Measurements from ENCODE around the gene PTF1A.
"Not testable (repeated sequence)": the region's sequence is repeated elsewhere in the genome, so short reads cannot be mapped to it uniquely, and the experiment has no call there.

Gene PTF1A

DNA sequence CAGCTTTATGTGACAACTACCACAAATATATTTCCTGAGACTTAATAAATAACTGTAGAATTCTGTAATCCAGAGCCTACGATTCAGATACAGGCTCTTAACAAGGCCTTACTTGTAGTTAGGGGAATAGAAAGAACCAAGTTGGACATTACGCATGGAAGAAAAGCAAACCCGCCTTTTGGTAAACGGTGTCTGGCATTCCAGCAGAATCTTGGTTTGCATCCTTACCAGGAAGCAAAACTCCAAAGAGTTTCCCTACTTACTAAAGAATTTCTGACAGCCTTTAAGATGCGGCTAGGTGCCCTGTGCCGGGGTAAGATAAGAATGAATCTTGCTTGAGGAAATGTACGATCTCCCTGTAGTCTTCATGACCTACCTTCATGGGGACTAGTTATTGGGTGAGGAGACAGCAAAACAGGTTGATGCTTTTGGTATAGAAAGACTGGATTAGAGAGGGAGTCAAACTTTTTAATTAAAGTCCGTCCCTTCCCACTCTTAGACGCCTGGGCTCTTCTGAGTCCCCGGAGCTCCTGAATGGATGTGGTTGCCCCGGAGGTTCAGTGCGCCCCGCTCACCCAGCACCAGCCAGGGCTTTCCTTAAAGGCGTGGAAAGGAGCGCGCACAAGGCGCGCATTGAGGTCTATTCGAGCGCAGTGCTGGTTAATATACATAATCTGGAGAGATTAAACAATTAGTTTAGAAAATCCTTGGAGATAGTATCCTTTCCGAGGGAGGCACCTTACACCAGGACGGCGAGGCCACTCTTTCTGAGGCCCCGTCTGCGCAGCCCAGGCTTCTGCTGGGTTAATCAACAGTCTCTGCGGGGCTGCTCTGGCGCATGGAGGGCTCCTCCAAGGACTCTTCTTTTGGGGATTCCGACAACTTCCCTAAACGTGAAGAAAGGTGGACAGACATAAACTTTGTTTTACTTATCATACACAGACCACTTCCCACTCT is 11.5 kb downstream of the PTF1A start:
- no peak for DNase-seq (ENCODE audit: low spot score)

DNA sequence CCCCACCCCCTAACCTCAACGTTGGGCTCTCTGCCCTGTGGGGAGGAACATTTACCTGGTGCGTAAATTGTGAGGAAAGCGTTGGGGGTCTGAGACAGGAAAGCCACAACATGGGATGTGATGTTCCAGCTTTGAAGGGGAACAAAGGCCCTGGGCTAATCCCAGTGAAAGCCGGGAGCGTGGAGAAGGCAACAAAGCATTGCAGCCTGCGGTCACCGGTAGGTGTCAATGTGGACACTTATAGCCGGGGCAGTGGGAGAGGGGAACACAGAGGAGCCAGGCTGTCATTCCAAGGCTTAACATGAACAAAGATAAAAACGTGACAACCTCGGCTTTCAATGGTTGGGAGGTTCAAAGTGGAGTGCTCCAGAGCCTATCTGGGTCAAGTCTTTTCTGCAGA is 12.7 kb downstream of the PTF1A start:
- no peak for DNase-seq (ENCODE audit: low spot score)

DNA sequence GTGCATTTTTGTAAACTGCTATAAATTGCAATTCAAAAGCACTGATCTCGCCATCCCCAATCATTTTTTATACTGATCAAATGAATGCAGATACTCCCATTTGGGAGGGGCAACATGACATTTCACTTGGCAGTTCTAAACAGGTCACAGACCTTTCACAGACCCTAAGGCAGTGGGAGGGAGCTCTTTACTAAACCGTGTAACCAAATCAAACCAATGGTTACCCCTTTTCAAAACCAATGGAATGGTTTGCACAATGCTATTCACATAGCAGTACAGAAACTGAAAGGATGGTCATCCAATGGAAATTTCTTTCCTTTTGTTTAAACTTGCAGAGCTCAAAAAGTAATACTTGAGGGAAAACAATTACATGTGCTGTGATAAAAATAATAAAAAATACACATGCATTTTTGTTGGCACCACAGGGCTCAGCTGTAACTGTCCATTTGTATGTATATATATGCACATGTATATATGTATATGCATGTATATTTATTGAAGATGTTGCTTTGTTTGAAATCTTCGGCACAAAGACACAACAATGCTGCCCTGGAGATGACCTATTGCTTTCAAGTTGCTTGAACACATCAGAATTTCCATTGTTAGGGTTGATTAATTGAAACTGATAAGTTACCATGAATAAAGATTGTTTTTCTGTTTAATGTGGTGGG is 14.0 kb downstream of the PTF1A start:
- DNase-seq (ENCODE audit: low spot score), result no peak

DNA sequence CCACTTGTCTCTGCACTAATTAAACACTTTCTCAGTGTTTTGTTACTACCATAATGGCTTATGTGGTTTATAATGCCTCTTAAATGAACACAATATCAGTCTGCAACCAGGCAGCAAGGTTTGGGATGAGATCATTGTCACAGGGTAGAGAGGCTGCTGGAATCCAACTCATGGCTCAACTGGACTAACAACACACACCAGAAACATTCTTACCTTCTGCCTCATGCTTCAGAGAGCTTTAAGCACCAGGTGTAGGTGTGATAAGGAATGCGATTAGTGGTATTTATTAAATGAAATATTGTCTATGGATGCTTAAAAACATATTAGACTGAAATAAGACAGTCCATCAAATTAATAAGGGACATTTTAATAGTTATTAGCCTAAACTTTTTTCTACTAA is 25.4 kb downstream of the PTF1A start:
- no peak for DNase-seq (ENCODE audit: low spot score)

DNA sequence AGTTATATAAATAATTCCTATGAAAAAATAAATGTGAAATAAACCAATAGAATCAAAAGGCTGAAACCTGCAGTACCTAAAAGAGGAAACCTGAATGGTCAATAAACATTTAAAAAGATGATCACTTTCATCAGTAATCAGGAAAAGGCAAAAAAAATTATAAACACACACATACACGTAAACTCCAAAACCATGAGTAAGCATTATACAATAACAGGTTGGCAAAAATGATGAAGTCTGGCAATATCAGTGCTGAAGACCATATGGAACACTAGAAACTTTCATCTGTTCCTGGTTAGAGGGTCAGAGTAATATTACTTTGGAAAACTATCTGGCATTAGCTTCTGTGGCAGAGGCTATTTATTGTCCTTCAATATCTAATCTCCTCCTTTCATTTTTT is 38.5 kb downstream of the PTF1A start:
- DNase-seq (ENCODE audit: low spot score), result no peak

DNA sequence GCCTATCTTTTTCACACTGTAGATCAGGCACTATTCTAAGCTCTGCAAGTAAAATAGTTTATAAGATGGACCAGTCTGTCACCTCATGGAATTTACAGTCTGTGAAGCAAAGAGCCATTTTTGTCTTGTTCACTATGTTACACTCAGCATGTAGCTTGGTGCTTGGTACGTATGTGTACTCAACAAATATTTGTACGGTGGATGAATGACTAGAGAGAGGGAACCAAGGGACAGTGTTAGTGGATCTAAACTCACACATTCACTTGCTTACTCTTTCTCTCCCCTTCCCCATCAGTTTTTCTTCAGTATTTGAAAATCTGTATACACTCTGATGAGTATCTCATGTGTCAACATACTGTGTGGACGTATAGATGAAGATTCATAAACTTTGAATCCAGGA is 45.9 kb downstream of the PTF1A start:
- DNase-seq (ENCODE audit: low spot score), result no peak

DNA sequence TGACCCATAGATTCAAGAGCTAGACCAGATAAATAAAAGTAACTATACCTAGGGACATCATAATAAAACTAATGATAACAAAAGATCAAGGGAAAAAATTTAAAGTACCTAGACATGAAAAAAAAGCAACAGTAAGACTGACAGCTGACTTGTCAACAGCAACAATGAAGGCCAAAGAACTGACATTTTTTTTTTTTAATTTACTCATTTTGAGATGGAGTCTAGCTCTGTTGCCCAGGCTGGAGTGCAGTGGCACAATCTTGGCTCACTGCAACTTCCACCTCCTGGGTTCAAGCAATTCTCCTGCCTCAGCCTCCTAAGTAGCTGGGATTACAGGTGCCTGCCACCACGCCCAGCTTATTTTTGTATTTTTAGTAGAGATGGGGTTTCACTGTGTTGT is 49.7 kb downstream of the PTF1A start:
- not testable (repeated sequence) for DNase-seq (ENCODE audit: low spot score)
